ENCODE results near the gene STC2.

DNA sequence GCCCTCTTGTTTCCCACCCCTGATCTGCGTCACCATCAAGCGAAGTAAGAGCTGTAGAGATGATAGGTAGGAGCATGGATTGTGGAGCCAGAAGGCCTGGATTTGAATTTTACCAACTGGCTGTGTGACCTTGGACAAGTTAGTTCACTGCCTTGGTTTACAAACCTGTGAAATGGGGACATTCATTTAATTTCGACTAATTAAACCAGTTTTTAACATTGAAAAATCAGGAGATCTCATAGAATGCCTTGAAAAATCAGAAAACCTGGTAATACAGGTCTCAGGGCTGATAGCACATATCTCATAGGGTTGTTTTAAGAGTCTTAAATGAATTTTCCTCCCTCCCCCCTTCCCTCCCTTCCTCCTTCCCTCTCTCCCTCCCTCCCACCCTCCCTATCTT lies 38.8 kb downstream of the STC2 start:
- TF ChIP-seq, protein P1, sequence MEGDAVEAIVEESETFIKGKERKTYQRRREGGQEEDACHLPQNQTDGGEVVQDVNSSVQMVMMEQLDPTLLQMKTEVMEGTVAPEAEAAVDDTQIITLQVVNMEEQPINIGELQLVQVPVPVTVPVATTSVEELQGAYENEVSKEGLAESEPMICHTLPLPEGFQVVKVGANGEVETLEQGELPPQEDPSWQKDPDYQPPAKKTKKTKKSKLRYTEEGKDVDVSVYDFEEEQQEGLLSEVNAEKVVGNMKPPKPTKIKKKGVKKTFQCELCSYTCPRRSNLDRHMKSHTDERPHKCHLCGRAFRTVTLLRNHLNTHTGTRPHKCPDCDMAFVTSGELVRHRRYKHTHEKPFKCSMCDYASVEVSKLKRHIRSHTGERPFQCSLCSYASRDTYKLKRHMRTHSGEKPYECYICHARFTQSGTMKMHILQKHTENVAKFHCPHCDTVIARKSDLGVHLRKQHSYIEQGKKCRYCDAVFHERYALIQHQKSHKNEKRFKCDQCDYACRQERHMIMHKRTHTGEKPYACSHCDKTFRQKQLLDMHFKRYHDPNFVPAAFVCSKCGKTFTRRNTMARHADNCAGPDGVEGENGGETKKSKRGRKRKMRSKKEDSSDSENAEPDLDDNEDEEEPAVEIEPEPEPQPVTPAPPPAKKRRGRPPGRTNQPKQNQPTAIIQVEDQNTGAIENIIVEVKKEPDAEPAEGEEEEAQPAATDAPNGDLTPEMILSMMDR (IDR thresholded peaks at IDR 0.05 in 8 of 11, conservative IDR thresholded peaks at IDR 0.05 in 3 of 11), result no peak
- TF ChIP-seq POLR2A (IDR thresholded peaks at IDR 0.05) (no peak), POLR2AphosphoS5 (IDR thresholded peaks at IDR 0.05) (no peak)
